ENCODE data around the gene AMPH. TPM values are rescaled to one million over a fixed set of nuclear protein-coding genes. Genes with fewer than 3 reads are reported as not detected.

AMPH gene
- total and polyA plus RNA-seq, 3 donors from 2014 or later = 5.8 to 9.0 (median 7.6) TPM

DNA sequence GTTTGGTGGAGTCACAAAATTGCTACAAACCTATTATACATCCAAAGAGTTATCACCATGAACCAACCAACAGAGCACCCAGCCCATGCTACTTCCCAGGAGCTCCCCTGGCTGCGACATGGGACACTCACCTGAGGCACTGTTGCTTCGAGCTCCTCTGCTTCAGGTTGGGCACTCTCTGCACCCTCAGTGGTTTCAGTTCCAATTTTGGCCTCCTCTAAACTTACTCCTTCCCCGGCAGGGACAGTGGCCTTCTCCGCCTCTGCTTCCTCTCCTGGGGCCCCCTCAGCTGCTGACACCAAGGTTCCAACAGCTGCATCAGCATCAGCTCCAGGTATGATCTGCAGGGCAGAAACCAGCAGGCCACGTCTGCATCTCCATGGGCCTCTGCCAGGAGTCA lies 237.3 kb downstream of the AMPH start:
- Histone ChIP-seq H3K4me3 (no peak overlapping the region), H3K4me1 (no peaks in the 10 kb centered on the region), H3K9me3 (no peaks in the 10 kb centered on the region), H3K36me3 (ENCODE audit: low read depth, missing control alignments) (no peaks in the 10 kb centered on the region), H3K27me3 (no peaks in the 10 kb centered on the region), H3K27ac (no peak overlapping the region)
- TF ChIP-seq POLR2A (IDR thresholded peaks at IDR 0.05) = no peak
- TF ChIP-seq, protein P1, sequence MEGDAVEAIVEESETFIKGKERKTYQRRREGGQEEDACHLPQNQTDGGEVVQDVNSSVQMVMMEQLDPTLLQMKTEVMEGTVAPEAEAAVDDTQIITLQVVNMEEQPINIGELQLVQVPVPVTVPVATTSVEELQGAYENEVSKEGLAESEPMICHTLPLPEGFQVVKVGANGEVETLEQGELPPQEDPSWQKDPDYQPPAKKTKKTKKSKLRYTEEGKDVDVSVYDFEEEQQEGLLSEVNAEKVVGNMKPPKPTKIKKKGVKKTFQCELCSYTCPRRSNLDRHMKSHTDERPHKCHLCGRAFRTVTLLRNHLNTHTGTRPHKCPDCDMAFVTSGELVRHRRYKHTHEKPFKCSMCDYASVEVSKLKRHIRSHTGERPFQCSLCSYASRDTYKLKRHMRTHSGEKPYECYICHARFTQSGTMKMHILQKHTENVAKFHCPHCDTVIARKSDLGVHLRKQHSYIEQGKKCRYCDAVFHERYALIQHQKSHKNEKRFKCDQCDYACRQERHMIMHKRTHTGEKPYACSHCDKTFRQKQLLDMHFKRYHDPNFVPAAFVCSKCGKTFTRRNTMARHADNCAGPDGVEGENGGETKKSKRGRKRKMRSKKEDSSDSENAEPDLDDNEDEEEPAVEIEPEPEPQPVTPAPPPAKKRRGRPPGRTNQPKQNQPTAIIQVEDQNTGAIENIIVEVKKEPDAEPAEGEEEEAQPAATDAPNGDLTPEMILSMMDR (IDR thresholded peaks at IDR 0.05) = no peak
- 84 to 89% methylated on average over 5 of the region's 5 CpGs for WGBS, 2 donors
- DNase-seq = no peak
- intact Hi-C loops (cut with DNase I; ENCODE audit: low total_unique reads) = no loop called here

DNA sequence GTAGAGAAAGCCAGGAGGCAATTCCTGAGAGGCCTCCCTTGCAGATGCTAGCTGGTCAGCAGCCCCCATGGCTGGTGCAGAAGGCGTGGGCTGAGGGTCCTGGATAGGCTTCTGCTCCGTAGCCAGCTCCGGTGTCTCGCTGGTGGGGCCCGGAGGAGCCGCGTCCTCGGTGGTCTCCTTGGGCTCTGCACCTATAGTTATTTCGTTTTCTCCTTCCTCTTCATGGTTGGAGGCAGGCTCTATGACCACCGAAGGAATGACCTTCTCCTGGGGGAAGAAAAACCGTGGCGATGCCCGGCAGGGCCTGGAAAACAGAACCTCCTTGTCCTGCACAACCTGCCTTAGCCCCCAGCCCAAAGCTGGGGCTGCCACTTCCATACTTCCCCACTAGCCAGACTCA lies 239.4 kb downstream of the AMPH start:
- WGBS, 2 donors = 69 to 87% methylated on average over 13 of the region's 13 CpGs
- TF ChIP-seq POLR2A (IDR thresholded peaks at IDR 0.05) = no peak
- TF ChIP-seq, protein P1 (IDR thresholded peaks at IDR 0.05) = no peak
- no peaks in the 10 kb centered on the region for H3K27me3 ChIP-seq
- no peaks in the 10 kb centered on the region for H3K9me3 ChIP-seq
- no peak overlapping the region for H3K4me3 ChIP-seq
- no peaks in the 10 kb centered on the region for H3K4me1 ChIP-seq
- DNase-seq = no peak
- H3K27ac ChIP-seq = no peak overlapping the region
- H3K36me3 ChIP-seq (ENCODE audit: low read depth, missing control alignments) = no peaks in the 10 kb centered on the region
- intact Hi-C loops (cut with DNase I; ENCODE audit: low total_unique reads) = no loop called here

DNA sequence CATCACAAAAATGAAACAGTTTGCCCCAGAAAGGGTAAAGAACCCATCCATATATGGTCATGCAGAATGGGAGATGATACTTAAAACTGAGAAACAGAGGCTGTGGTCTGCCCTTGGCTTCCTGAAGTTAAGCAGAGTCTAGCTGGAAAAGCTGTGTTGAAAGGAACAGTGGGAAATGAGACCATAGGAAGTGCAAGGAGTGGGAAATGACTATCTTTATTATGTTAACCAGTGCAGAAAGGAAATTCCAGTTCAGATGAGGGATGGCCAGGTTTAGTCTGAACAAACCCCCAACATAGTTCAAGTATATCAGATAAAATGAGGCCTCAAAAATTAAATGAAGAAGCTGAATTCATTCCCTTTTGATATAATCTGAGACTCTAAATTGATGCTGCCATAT lies 245.5 kb downstream of the AMPH start:
- H3K4me1 ChIP-seq = peaks cover 12% of the 10 kb centered on the region
- H3K4me3 ChIP-seq = no peak overlapping the region
- no peaks in the 10 kb centered on the region for H3K27me3 ChIP-seq
- TF ChIP-seq, protein P1 (IDR thresholded peaks at IDR 0.05) = no peak
- TF ChIP-seq POLR2A (IDR thresholded peaks at IDR 0.05) = no peak
- no peaks in the 10 kb centered on the region for H3K9me3 ChIP-seq
- no peaks in the 10 kb centered on the region for H3K36me3 ChIP-seq (ENCODE audit: low read depth, missing control alignments)
- no peak overlapping the region for H3K27ac ChIP-seq
- intact Hi-C loops (cut with DNase I; ENCODE audit: low total_unique reads) = no loop called here
- no peak for DNase-seq

DNA sequence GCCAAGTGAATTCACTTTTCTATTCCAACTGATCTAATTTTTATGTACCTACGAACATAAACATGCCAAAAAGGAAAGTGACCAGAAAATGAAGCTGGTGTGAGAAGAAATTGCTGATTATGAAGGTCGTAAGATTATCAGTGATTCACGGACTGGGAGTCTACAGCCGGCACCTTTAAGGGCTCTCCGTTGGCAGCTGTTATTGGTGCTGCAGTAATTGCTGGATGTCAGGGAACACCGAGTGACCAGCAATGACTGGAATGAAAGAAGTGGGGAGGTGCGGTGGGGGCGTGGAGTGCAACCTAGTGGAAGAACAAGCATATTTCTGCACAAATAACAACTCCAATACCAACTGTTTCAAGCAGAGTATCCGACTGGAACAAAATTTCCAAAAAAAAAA lies 247.9 kb downstream of the AMPH start:
- intact Hi-C loops (cut with DNase I; ENCODE audit: low total_unique reads) = no loop called here
- TF ChIP-seq POLR2A (IDR thresholded peaks at IDR 0.05) = no peak
- TF ChIP-seq, protein P1 (IDR thresholded peaks at IDR 0.05) = no peak
- no peak for DNase-seq
- WGBS, 2 donors = 36 to 40% methylated on average over 9 of the region's 9 CpGs
- Histone ChIP-seq H3K4me1 (peaks cover 12% of the 10 kb centered on the region), H3K36me3 (ENCODE audit: low read depth, missing control alignments) (no peaks in the 10 kb centered on the region), H3K9me3 (no peaks in the 10 kb centered on the region), H3K4me3 (no peak overlapping the region), H3K27me3 (no peaks in the 10 kb centered on the region), H3K27ac (no peak overlapping the region)

DNA sequence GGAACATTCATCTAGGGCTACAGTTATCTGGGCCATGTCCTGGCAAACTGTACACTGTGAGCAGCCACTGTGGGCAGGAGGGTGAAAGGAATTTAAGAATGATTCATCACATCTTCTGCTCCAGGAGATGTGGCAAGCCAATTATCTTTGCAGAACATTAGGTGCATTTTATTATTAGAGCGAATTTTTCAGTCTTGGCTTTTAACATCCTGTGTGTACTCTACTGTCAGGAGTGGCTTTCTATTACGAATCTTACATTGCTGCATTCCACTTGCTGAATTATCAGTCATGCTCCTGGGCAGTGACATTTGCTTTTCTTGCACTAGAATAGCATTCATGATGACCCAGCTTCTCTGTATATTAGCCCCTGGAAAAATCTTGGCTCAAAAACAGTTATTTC lies 248.5 kb downstream of the AMPH start:
- H3K27me3 ChIP-seq = no peaks in the 10 kb centered on the region

More for the DNA sequence above, 248.5 kb downstream of the AMPH start:
- Histone ChIP-seq H3K4me3 (no peak overlapping the region), H3K4me1 (peaks cover 12% of the 10 kb centered on the region), H3K27ac (no peak overlapping the region), H3K9me3 (no peaks in the 10 kb centered on the region), H3K36me3 (ENCODE audit: low read depth, missing control alignments) (no peaks in the 10 kb centered on the region)
- intact Hi-C loops (cut with DNase I; ENCODE audit: low total_unique reads) = no loop called here
- 37 to 44% methylated on average over 2 of the region's 2 CpGs for WGBS, 2 donors
- peak; percentile 38 for DNase-seq
- no peak for TF ChIP-seq POLR2A (IDR thresholded peaks at IDR 0.05)
- TF ChIP-seq, protein P1 (IDR thresholded peaks at IDR 0.05) = no peak

Measured in testis (tissue), 3 donors.